KMS-11 (cell line): ENCODE data around the gene POLR1E.
A peak's percentile ranks its signal among the peaks of the same experiment; 100 is the strongest.

Experiments used
- H2AFZ ChIP-seq: fragments of 200-600 bp; sonication (generic); 2 replicates; pipeline ENCODE4 v1.6.1; 2016; ENCODE audit warnings: antibody characterized with exemption, mixed run types, low read depth
- H3K27ac ChIP-seq: fragments of 200-600 bp; sonication (generic); 2 replicates; pipeline ENCODE4 v1.6.1; 2016; ENCODE audit warnings: mild to moderate bottlenecking, mixed run types
- H3K27me3 ChIP-seq: fragments of 200-600 bp; sonication (generic); 2 replicates; pipeline ENCODE4 v1.6.1; 2017; ENCODE audit warnings: mild to moderate bottlenecking, low read depth, mixed run types, moderate library complexity; ENCODE audit not compliant: insufficient read depth
- H3K36me3 ChIP-seq: fragments of 200-600 bp; sonication (generic); 2 replicates; pipeline ENCODE4 v1.6.1; 2017; ENCODE audit warnings: mild to moderate bottlenecking, mixed run types; ENCODE audit not compliant: insufficient read depth
- H3K4me1 ChIP-seq: fragments of 200-600 bp; sonication (generic); 2 replicates; pipeline ENCODE4 v1.6.1; 2016; ENCODE audit warnings: mild to moderate bottlenecking, low read depth, mixed run types; ENCODE audit not compliant: poor library complexity, severe bottlenecking
- H3K4me2 ChIP-seq: fragments of 200-600 bp; sonication (generic); 2 replicates; pipeline ENCODE4 v1.7.0; 2016; ENCODE audit warnings: mild to moderate bottlenecking, mixed run types
- H3K4me3 ChIP-seq: fragments of 200-600 bp; sonication (generic); IDR thresholded peaks from 2 replicates; pipeline ENCODE4 v1.6.1; 2017; ENCODE audit warnings: low read depth, low read length, mixed read lengths; ENCODE audit not compliant: insufficient read depth
- H3K79me2 ChIP-seq: fragments of 200-600 bp; sonication (generic); 2 replicates; pipeline ENCODE4 v1.6.1; 2016; ENCODE audit warnings: low read depth, mixed run types; ENCODE audit not compliant: insufficient read depth
- H3K9ac ChIP-seq: fragments of 200-600 bp; sonication (generic); 2 replicates; pipeline ENCODE4 v1.6.1; 2016; ENCODE audit warnings: mild to moderate bottlenecking, mixed run types
- H4K20me1 ChIP-seq: fragments of 200-600 bp; sonication (generic); 2 replicates; pipeline ENCODE4 v1.6.1; 2016; ENCODE audit warnings: mild to moderate bottlenecking, mixed run types; ENCODE audit not compliant: insufficient read depth
- CTCF ChIP-seq: fragments of 200-600 bp; sonication (generic); conservative IDR thresholded peaks from 2 replicates; pipeline ENCODE4 v1.6.1; 2017; ENCODE audit warnings: low read depth, mild to moderate bottlenecking, antibody characterized with exemption, low read length, moderate library complexity, mixed read lengths

Gene POLR1E

GRCh38 chr9:37485389-37486255 lies at the start of gene POLR1E:
Gene POLR1E, plus strand, starts transcription at chr9:37485948. Its CDS starts 100 bp downstream, at chr9:37486048.
- Histone ChIP-seq H3K79me2 (peaks cover 16% of the 10 kb centered on the region), H3K4me2 (peak within 1 kb of the TSS; percentile 52), H3K4me3 (no peak within 1 kb of the TSS), H2AFZ (peak within 1 kb of the TSS; percentile 55), H3K4me1 (peaks cover 20% of the 10 kb centered on the region), H3K27me3 (no peaks in the 10 kb centered on the region), H3K9ac (peak within 1 kb of the TSS; percentile 54; the same call in 1 of the 2 replicates), H3K36me3 (peaks cover 4% of the 10 kb centered on the region; the same call in 1 of the 2 replicates), H4K20me1 (no peaks in the 10 kb centered on the region), H3K27ac (peak within 1 kb of the TSS; percentile 6; the same call in 1 of the 2 replicates)
- TF ChIP-seq CTCF = no peak

DNA sequence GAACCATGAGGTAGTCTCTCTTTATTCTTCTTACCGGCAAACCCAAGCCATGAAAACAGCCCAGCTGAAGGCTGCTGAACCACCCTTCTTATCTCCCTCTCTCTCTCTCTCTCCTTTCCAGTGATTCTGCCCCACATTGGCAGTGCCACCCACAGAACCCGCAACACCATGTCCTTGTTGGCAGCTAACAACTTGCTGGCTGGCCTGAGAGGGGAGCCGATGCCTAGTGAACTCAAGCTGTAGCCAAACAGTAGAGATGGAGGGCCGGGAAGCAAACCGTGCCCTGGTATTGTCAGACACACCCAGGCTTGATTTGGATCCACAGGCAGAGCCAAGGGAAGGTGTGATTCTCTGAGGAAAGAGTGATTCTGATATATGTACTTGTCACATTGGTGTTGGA lies 49.2 kb upstream of the POLR1E start:
- no peak overlapping the region for H3K4me2 ChIP-seq
- H4K20me1 ChIP-seq = no peaks in the 10 kb centered on the region
- TF ChIP-seq CTCF = no peak
- H2AFZ ChIP-seq = no peak overlapping the region
- H3K9ac ChIP-seq = no peak overlapping the region
- H3K79me2 ChIP-seq = no peaks in the 10 kb centered on the region
- H3K36me3 ChIP-seq = no peaks in the 10 kb centered on the region
- no peak overlapping the region for H3K4me3 ChIP-seq
- peaks cover 7% of the 10 kb centered on the region for H3K4me1 ChIP-seq
- H3K27me3 ChIP-seq = no peaks in the 10 kb centered on the region
- no peak overlapping the region for H3K27ac ChIP-seq

DNA sequence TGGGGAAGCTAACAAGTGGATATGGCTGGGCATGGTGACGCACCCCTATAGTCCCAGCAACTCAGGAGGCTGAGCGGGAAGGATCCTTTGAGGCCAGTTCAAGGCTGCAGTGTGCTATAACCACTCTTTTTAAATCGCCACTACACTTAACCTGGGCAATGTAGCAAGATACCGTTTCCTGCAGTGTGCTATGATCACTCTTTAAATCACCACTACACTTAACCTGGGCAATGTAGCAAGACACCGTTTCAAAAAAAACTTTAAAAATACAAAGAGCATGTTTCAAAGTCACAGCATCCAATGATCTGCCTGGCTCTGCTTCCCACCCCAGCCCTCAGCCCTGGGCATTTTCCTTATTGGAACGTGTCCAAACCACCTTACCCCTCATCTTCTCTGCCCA lies 48.7 kb upstream of the POLR1E start:
- H3K4me1 ChIP-seq = peaks cover 7% of the 10 kb centered on the region
- H3K27ac ChIP-seq = no peak overlapping the region
- no peaks in the 10 kb centered on the region for H3K79me2 ChIP-seq
- no peak overlapping the region for H3K4me2 ChIP-seq
- H3K36me3 ChIP-seq = no peaks in the 10 kb centered on the region
- H3K27me3 ChIP-seq = no peaks in the 10 kb centered on the region
- H4K20me1 ChIP-seq = no peaks in the 10 kb centered on the region
- H3K9ac ChIP-seq = no peak overlapping the region
- no peak for TF ChIP-seq CTCF
- no peak overlapping the region for H2AFZ ChIP-seq
- H3K4me3 ChIP-seq = no peak overlapping the region

- no peaks in the 10 kb centered on the region for H3K79me2 ChIP-seq
- H4K20me1 ChIP-seq = no peaks in the 10 kb centered on the region
- H2AFZ ChIP-seq = no peak overlapping the region
- no peak overlapping the region for H3K4me3 ChIP-seq
- H3K27ac ChIP-seq = no peak overlapping the region
- H3K4me2 ChIP-seq = no peak overlapping the region
- no peak for TF ChIP-seq CTCF
- H3K36me3 ChIP-seq = no peaks in the 10 kb centered on the region
- no peaks in the 10 kb centered on the region for H3K27me3 ChIP-seq
- no peak overlapping the region for H3K9ac ChIP-seq
- H3K4me1 ChIP-seq = peaks cover 7% of the 10 kb centered on the region
Observed at GRCh38 chr9:37437621-37438020, 48.1 kb upstream of the POLR1E start.
